Prostate gland (tissue), 2 donors: Measurements from ENCODE around the gene CREG1.
A peak's percentile ranks its signal among the peaks of the same experiment; 100 is the strongest.

Experiments used
- CTCF ChIP-seq, 4 experiments: fragments of 200-600 bp in 2 of 4; fragments of 450-650 bp in 2 of 4; sonication (generic) in 2 of 4; IDR thresholded peaks; 1 replicate in 3 of 4; 2 replicates in 1 of 4; pipeline ENCODE4 v1.5.1; 2016 to 2019; ENCODE audit warnings: antibody characterized with exemption in 4 of 4, mild to moderate bottlenecking in 2 of 4, moderate library complexity in 2 of 4
- POLR2A ChIP-seq: fragments of 450-650 bp; IDR thresholded peaks from one replicate; pipeline ENCODE4 v1.6.1; 2016; ENCODE audit warnings: antibody characterized with exemption, mild to moderate bottlenecking
- POLR2AphosphoS5 ChIP-seq: sonication (generic); formaldehyde crosslinking; IDR thresholded peaks from one replicate; pipeline ENCODE4 v1.6.1; 2017; ENCODE audit warnings: antibody characterized with exemption

- peak in 3 of 4 experiments; percentile 35 to 64 (median 54) for TF ChIP-seq CTCF (IDR thresholded peaks at IDR 0.05)
- TF ChIP-seq POLR2AphosphoS5 = peak; percentile 10
- TF ChIP-seq POLR2A = no peak
Measured at GRCh38 chr1:167599957-167600581, 46.5 kb upstream of the CREG1 start.
